Measurements from ENCODE around the gene CLCA2.
A peak's percentile ranks its signal among the peaks of the same experiment; 100 is the strongest.

Gene CLCA2, protein sequence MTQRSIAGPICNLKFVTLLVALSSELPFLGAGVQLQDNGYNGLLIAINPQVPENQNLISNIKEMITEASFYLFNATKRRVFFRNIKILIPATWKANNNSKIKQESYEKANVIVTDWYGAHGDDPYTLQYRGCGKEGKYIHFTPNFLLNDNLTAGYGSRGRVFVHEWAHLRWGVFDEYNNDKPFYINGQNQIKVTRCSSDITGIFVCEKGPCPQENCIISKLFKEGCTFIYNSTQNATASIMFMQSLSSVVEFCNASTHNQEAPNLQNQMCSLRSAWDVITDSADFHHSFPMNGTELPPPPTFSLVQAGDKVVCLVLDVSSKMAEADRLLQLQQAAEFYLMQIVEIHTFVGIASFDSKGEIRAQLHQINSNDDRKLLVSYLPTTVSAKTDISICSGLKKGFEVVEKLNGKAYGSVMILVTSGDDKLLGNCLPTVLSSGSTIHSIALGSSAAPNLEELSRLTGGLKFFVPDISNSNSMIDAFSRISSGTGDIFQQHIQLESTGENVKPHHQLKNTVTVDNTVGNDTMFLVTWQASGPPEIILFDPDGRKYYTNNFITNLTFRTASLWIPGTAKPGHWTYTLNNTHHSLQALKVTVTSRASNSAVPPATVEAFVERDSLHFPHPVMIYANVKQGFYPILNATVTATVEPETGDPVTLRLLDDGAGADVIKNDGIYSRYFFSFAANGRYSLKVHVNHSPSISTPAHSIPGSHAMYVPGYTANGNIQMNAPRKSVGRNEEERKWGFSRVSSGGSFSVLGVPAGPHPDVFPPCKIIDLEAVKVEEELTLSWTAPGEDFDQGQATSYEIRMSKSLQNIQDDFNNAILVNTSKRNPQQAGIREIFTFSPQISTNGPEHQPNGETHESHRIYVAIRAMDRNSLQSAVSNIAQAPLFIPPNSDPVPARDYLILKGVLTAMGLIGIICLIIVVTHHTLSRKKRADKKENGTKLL

DNA sequence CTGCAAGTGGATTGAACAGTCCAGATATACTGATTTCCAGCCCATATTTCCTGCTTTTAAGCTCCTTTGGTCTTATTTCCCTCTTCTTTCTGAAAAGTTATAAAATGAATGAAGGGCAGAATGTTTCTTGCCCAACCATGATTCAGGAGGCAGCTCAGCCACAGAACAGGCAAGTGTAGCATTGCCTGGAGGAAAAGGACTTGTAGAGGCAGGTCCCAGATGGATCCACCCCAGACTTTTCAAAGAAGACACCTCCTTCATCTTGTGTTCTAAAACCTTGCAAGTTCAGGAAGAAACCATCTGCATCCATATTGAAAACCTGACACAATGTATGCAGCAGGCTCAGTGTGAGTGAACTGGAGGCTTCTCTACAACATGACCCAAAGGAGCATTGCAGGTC, at the start of gene CLCA2:
Gene CLCA2, plus strand, starts transcription at position 299 of the 400 bp plus-strand sequence. Its CDS starts 77 bp downstream, at position 376.
- peak; percentile 62 for DNase-seq (ENCODE audit: low spot score)
- TF ChIP-seq, protein P1, sequence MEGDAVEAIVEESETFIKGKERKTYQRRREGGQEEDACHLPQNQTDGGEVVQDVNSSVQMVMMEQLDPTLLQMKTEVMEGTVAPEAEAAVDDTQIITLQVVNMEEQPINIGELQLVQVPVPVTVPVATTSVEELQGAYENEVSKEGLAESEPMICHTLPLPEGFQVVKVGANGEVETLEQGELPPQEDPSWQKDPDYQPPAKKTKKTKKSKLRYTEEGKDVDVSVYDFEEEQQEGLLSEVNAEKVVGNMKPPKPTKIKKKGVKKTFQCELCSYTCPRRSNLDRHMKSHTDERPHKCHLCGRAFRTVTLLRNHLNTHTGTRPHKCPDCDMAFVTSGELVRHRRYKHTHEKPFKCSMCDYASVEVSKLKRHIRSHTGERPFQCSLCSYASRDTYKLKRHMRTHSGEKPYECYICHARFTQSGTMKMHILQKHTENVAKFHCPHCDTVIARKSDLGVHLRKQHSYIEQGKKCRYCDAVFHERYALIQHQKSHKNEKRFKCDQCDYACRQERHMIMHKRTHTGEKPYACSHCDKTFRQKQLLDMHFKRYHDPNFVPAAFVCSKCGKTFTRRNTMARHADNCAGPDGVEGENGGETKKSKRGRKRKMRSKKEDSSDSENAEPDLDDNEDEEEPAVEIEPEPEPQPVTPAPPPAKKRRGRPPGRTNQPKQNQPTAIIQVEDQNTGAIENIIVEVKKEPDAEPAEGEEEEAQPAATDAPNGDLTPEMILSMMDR (conservative IDR thresholded peaks at IDR 0.05; ENCODE audit: low read depth): no peak
- H3K27ac ChIP-seq: peak within 1 kb of the TSS; percentile 86
- POLR2A ChIA-PET (ENCODE audit: low non-redundant PET): no interaction called here
- CTCF ChIA-PET: interaction anchor here (0.6 kb wide), 1 partner anchor 17 kb away, joined by 3 read pairs; no protein-coding TSS in a partner anchor

DNA sequence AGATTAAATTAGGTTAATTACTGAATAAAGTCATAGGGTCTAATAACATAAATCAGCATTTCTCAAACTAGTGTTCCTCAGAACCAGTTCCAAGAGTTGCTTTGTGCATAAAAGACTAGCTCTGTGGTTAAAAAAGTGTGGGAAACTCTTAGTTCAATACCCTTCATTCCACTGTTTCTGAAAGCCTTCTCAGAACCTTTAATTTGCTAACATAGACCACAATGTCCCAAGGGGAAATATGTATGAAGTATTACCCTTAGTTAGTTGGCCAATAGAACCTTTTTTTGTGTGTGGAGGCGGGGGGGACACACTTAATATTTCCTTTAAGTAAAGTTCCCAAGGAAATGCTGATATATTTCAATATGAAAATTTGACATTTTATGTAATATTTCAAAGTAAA, 48.3 kb upstream of the CLCA2 start:
- ChIA-PET POLR2A (ENCODE audit: low non-redundant PET) (no interaction called here), CTCF (interaction anchor here (0.8 kb wide), 1 partner anchor 17 kb away, joined by 7 read pairs; no protein-coding TSS in a partner anchor)
- DNase-seq (ENCODE audit: low spot score): no peak
- no peak overlapping the region for H3K27ac ChIP-seq
- TF ChIP-seq, protein P1 (conservative IDR thresholded peaks at IDR 0.05; ENCODE audit: low read depth): no peak

DNA sequence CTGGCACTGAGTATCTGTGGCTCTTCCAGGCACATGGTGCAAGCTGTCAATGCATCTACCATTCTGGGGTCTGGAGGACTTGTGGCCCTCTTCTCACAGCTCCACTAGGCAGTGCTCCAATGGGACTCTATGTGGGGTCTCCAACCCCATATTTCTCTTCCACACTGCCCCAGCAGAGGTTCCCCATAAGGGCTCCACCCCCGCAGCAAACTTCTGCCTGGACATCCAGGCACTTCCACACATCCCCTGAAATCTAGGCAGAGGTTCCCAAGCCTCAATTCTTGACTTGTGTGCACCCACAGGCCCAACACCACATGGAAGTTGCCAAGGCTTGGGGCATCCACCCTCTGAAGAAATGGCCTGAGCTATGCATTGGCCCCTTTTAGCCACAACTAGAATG, 46.6 kb upstream of the CLCA2 start:
- POLR2A ChIA-PET (ENCODE audit: low non-redundant PET): no interaction called here
- DNase-seq (ENCODE audit: low spot score): no peak

DNA sequence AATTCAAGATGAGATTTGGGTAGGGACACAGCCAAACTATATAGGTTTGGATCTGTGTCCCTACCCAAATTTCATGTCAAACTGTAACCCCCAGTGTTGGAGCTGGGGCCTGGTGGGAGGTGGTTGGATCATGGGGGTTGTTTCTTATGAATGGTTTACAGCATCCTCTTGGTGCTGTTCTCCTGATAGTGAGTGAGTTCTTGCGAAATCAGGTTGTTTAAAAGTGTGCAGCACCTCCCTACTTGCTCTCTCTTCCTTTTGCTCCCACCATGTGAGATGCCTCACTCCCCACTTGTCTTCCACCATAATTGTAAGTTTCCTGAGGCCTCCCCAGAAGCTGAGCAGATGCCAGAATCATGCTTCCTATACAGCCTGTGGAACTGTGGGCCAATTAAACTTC, 45.2 kb upstream of the CLCA2 start:
- no peak overlapping the region for H3K27ac ChIP-seq
- DNase-seq (ENCODE audit: low spot score): no peak
- TF ChIP-seq, protein P1 (conservative IDR thresholded peaks at IDR 0.05; ENCODE audit: low read depth): no peak
- ChIA-PET CTCF (interaction anchor here (0.6 kb wide), 2 partner anchors 30 to 167 kb away, joined by 3 read pairs; no protein-coding TSS in a partner anchor), POLR2A (ENCODE audit: low non-redundant PET) (no interaction called here)

More for the DNA sequence above, 46.6 kb upstream of the CLCA2 start:
- CTCF ChIA-PET: no interaction called here
- no peak overlapping the region for H3K27ac ChIP-seq
- TF ChIP-seq, protein P1 (conservative IDR thresholded peaks at IDR 0.05; ENCODE audit: low read depth): no peak

GRCh38 chr1:86380257-86380861, 43.6 kb upstream of the CLCA2 start:
- peak; percentile 57 for DNase-seq (ENCODE audit: low spot score)
- TF ChIP-seq, protein P1 (conservative IDR thresholded peaks at IDR 0.05; ENCODE audit: low read depth): peak; percentile 76
- POLR2A ChIA-PET (ENCODE audit: low non-redundant PET): no interaction called here

DNA sequence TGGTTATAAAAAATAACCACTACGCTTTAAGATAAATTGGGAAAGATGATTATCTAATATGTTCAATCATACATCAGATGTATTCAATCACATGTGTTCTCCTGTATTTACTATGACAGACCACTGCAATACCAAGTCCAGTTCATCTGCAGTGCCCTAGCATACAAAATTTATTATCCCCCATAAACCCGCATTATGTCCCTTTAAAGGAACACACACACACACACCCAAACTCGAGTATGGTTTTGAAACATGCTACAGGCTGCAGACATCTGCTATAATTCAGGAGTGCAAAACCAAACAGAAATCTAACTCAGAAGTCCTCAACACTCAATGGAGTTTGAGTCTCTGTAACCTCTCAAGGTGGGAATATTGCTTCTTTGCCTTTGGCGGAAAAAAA, 42.7 kb upstream of the CLCA2 start:
- no peak overlapping the region for H3K27ac ChIP-seq
- POLR2A ChIA-PET (ENCODE audit: low non-redundant PET): no interaction called here
- CTCF ChIA-PET: no interaction called here
- TF ChIP-seq, protein P1 (conservative IDR thresholded peaks at IDR 0.05; ENCODE audit: low read depth): no peak
- DNase-seq (ENCODE audit: low spot score): no peak

More at GRCh38 chr1:86380257-86380861, 43.6 kb upstream of the CLCA2 start:
- CTCF ChIA-PET: interaction anchor here (0.6 to 1.5 kb wide), 10 partner anchors 18 to 335 kb away, joined by 3 to 14 read pairs (median 3); no protein-coding TSS in a partner anchor
- no peak overlapping the region for H3K27ac ChIP-seq

Measured in RWPE1 (cell line).